Urothelium cell line (cell line): Measurements from ENCODE around the gene BTN1A1.

ENCODE experiments used
- DNase-seq: peaks from one replicate; pipeline ENCODE4 v3.0.0; 2011; ENCODE audit warnings: low spot score, mixed read lengths
- FAIRE-seq: peaks from 2 replicates; lab custom pipeline; 2011; peaks lifted over from hg19 to GRCh38; lab: Jason Lieb, UNC

Gene BTN1A1

GRCh38 chr6:26475823-26476729, 24.0 kb upstream of the BTN1A1 start:
- FAIRE-seq (no peak), DNase-seq (no peak)

- DNase-seq (no peak), FAIRE-seq (no peak)
Measured at GRCh38 chr6:26476896-26477295, 23.2 kb upstream of the BTN1A1 start.

- DNase-seq (no peak), FAIRE-seq (no peak)
Measured at GRCh38 chr6:26477426-26477825, 22.7 kb upstream of the BTN1A1 start.

DNA sequence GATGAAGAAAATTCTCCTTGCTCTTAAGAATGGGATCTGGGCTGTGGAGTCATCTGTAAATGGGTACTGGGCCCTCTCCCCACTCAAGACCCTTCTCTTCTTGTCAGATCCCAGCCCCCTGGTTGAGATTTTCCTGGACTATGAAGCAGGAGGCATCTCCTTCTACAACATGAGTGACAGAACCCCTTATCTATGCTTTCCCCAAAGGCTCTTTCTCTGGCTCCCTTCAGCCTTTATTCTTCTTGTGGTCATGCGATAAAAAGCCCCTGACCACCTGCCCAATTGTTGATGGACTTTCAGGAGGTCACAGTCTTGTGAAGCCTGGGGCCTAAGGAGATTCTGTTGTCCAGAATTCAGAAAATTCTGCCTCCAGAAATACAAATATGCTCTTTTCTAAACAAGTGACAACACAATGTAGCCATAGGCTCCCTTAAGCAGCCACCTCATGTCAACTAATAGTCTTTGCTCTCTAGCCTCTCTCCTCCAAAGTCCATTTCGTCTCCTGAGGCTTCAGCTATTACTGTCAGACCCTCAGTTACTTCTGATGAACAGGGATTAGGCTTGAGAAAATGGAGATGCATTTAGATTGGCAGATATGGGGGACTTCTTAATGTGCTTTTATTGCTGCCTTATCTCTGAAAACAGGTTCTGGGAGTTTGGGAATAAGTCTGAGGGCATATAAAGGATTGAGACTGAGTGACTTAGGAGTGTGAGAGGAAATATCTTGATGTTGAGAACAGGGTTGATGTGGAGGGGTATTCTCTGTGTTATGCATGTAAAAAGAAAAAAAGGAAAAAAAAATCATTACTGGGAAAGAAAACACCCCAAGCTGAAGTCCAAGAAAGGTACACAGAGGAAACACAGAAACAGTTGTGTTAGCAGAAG, 21.8 kb upstream of the BTN1A1 start:
- FAIRE-seq, result no peak
- DNase-seq, result no peak

DNA sequence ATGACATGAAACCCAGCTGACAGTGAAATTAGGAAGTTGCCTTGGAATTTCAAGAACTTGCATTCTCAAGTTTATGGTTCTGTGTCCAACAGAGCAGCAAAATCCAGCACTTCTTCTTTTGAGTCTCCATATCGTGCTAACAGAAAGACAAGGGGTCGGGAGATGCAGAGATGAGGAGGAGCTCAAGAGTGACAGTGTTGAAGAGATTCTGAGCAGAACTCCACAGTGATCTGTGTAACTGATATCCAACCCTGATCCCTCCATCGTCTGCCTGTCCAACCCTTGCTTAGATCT, 21.2 kb upstream of the BTN1A1 start:
- DNase-seq (no peak), FAIRE-seq (no peak)

GRCh38 chr6:26482338-26482737, 17.8 kb upstream of the BTN1A1 start:
- FAIRE-seq (no peak), DNase-seq (no peak)

GRCh38 chr6:26483727-26484126, 16.4 kb upstream of the BTN1A1 start:
- DNase-seq (no peak), FAIRE-seq (no peak)

DNA sequence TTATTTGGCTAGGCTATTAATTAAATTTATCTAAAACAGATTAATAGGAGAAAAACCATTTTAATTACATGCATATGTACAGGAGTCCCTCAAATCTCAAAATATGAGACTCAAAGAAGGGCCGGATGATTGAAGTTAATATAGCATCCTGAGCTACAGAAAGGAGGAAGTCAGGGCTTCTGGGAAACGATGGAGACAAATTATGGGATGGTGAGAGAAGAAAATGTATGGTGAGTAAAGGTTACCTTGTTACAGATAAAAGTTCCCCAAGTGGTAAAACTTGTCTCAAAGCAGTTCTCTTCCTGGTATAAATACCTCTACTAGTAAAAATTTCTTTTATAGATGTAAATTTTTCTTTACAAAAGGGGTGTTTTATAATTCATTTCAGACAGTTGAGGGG, 15.9 kb upstream of the BTN1A1 start:
- no peak for DNase-seq
- no peak for FAIRE-seq

DNA sequence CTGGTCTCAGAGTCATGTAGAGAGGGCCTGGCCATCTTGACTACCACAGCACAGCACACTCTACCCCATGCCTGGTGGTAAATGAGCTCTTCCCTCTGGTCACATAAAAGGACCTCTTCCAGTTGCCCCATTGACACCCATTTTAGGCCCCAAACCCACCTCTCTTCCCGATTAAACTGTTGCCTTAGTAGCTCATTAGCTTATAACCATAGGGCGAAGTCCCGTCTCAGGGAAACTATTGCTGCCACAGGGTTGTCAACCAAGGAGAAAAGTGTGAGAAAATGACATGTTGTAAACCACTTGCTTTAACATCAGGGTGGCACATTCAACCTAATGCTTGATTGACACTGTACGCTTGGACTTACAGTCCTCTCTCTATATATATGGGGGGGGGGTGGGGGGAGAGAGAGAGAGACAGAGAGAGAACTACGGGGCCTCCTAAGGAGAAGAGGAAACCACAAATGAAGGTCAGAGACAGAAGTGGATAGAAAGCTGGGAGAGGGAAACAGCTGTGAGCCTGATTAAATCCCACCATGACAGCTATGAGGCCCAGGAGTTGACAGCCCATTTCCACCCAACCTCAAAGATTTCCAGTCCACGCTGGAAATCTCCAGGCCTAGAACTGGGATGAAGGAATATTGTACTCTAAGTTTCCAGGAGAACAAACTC, 14.9 kb upstream of the BTN1A1 start:
- DNase-seq (no peak), FAIRE-seq (no peak)

DNA sequence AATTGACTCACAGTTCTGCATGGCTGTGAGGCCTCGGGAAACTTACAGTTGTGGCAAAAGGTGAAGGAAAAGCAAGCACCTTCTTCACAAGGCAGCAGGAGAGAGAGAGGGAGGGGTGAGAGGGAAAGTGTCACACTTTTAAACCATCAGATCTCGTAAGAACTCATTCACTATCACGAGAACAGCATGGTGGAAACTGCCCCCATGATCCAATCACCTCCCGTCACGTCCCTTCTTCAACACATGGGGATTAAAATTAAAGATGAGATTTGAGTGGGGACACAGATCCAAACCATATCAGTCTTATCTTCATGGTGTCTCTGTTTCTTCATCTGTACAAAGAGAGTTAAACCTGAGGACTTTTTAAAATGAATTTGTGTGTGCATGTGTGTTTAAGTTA, 13.7 kb upstream of the BTN1A1 start:
- no peak for FAIRE-seq
- no peak for DNase-seq

DNA sequence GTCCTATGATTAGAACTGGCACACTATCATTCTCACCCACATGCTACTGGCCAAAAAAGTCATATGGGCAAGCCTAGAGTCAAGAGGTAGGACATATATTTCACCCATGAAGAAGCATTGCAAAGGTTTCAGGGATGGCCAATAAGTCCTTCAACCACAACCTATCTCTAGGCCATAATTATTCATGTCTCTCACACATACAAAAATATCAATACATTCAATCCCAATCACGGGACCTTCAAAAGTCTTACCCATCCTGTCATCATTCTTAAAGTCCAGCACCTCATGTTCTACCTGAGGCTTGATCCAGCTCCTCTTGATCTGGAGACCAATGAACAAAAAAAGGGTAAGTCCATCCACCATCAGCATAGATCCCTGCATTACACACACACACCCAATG, 12.6 kb upstream of the BTN1A1 start:
- FAIRE-seq, result no peak
- DNase-seq, result no peak

DNA sequence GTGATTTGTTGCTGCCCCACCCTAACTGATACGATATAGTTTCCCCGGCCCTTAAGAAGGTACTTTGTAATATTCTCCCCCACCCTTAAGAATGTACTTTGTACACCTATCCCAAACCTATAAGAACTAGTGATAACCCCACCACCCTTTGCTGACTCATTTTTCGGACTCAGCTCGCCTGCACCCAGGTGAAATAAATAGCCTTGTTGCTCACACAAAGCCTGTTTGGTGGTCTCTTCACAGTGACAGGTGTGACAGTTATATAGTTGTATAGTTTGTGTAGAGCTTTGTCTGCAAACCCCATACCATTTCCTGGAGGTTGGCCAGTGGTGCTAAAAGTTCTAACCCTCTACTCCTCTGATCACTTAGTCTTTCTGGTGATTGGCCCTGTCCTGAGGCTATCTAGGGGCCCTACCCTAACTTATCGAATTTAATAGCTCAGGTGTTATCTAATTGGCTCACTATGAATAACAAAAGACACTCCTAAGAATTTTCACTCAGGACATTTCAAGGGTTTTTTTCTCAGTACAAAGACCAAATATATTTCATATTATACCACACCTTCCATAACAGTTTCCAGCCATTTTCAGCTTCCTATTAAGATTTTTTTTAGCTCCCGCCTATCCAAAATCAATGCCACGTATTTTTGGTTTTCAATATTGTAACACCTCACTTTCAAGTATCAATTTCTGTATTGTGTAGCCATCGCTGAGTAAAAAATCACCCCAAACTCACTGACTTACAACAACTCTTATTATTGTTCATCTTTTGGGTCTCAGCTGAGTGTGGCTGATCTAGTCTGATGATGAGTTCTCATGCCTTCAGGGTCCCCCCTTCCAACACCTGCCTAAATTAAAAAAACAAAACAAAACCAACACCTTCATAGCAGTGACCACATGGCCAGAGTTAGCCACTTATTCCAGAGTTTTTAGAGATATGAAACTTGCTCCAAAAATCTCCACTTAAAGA, 9.8 kb upstream of the BTN1A1 start:
- FAIRE-seq, result no peak
- no peak for DNase-seq

DNA sequence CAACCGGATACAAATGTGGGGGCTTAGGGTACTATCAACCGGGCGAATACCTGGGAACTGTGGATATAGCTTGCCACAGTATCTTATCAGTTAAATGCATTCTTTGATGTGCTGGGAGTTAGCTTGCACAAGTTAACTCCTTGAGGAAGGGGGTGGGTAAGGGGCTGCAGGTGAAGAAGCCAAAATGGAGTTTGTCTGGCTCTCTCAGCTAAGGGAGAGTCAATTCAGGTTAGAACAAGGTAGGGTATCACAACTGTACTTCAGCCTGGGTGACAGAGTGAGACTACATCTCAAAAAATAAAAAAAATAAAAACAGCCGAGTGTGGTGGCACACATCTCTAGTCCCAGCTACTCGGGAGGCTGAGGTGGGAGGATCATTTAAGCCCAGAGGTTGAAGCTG, 8.5 kb upstream of the BTN1A1 start:
- DNase-seq, result no peak
- no peak for FAIRE-seq

GRCh38 chr6:26493258-26493657, 6.8 kb upstream of the BTN1A1 start:
- DNase-seq, result no peak
- no peak for FAIRE-seq

- no peak for FAIRE-seq
- DNase-seq, result no peak
Measured at GRCh38 chr6:26494117-26494516, 6.0 kb upstream of the BTN1A1 start.

- FAIRE-seq, result no peak
- no peak for DNase-seq
Measured at GRCh38 chr6:26495281-26495680, 4.8 kb upstream of the BTN1A1 start.

GRCh38 chr6:26497610-26498009, 2.5 kb upstream of the BTN1A1 start:
- no peak for FAIRE-seq

GRCh38 chr6:26501482-26501986, 1.4 kb downstream of the BTN1A1 start:
- FAIRE-seq (no peak), DNase-seq (no peak)

More at GRCh38 chr6:26497610-26498009, 2.5 kb upstream of the BTN1A1 start:
- no peak for DNase-seq

DNA sequence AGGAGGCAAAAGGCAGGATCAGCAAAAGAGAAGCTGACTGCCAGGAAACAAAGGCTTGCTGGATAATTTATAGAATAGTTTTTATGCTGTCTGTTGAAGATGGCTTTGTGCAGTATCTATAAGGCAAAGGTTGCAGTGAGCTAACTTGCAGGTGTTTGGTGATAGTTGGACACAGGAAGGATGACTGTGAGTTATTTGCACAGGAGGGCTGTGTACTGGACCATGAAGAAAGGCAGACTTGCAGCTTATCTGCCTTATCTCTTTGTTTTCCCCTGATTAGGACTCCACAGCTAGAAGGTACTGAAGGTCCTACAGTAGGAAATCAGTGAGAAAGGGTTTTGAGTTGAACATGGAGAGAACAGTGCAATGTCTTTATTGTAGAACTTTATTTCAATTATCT, 2.1 kb downstream of the BTN1A1 start:
- no peak for DNase-seq
- no peak for FAIRE-seq

GRCh38 chr6:26502626-26503025, 2.5 kb downstream of the BTN1A1 start:
- DNase-seq (no peak), FAIRE-seq (no peak)
